OCI-M2 (cell line): Measurements from ENCODE around the gene ZNF277.

ENCODE experiments used
- DNase-seq: peaks from one replicate; lab custom pipeline; 2025; ENCODE audit not compliant: unreplicated experiment; lab: John Stamatoyannopoulos, UW

ZNF277 gene

GRCh38 chr7:112383671-112384417, 177.3 kb downstream of the ZNF277 start:
- no peak for DNase-seq

DNA sequence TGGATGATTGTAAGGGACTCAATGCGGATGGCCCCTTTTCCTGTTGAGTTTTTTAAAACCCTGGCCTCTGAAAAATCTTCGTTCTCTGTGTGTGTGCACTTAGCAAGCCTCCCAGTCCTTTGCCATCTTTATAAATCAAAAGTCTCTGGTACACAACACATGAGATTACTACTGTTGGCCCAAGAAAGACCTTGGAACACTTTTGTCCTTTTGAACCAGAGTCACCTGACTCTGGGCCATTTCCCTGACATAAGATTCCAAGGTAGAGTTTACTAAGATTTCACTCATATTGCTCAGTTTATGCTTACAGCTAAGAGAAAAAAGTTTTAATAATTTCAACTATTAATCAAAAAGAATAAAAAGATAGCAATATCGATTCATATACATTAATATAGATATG, 179.0 kb downstream of the ZNF277 start:
- DNase-seq = no peak

DNA sequence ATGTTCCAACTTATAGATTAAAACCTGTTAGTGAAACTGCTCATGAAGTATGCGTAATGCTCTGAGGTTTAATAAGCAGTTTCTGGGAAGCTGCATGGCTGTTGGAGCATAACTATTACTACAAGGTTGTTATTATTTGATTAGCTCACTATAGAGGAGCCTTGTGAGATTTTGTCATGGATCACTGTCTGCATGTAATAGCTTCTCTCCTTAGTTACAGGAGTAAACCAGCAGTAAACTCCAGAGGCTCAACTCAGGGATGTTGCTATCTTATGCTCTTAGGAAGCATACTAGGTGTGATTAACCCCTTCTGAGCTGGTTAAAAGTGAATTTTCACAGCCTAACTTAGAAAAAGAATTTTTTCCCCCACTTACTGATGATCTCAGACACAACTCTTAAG, 180.1 kb downstream of the ZNF277 start:
- DNase-seq = no peak

DNA sequence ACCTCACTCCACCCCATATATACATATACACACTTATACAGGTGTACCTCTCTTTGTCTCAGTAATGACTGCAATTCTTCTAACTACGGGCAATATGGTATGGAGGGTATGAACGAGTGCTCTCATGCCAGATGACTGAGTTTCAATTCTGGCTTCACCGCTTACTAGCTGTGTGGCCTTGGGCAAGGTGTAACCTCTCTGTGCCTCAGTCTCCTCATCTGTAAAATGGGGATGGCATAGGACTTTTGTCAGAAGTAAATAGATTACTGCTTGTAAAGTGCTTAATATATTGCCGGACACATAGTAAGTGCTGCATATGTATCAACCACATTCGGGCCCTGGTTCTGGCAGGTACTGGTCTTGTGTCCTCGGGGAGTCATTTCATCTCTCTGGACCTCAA, 183.7 kb downstream of the ZNF277 start:
- DNase-seq = no peak

- peak; percentile 49 for DNase-seq
These were observed 184.8 kb downstream of the ZNF277 start for GRCh38 chr7:112391079-112391821.

- DNase-seq = peak; percentile 47
These were observed 185.4 kb downstream of the ZNF277 start for GRCh38 chr7:112391841-112392286.
